HPDE6-E6E7 (cell line): Measurements from ENCODE around the gene APOL6.
"Not testable (repeated sequence)": the region's sequence is repeated elsewhere in the genome, so short reads cannot be mapped to it uniquely, and the experiment has no call there.

Source experiments
- DNase-seq: peaks from one replicate; pipeline ENCODE4 v3.0.0; 2011; ENCODE audit warnings: missing footprints; ENCODE audit errors: extremely low spot score

The APOL6 gene

GRCh38 chr22:35677460-35678187 lies 29.4 kb downstream of the APOL6 start:
- DNase-seq, result no peak

GRCh38 chr22:35678836-35679235 lies 30.6 kb downstream of the APOL6 start:
- DNase-seq, result no peak

- not testable (repeated sequence) for DNase-seq
Observed at GRCh38 chr22:35679492-35679891, 31.2 kb downstream of the APOL6 start.

- no peak for DNase-seq
Observed at GRCh38 chr22:35681454-35682052, 33.3 kb downstream of the APOL6 start.

- no peak for DNase-seq
Observed at GRCh38 chr22:35683560-35683959, 35.3 kb downstream of the APOL6 start.

GRCh38 chr22:35684270-35684700 lies 36.0 kb downstream of the APOL6 start:
- no peak for DNase-seq

GRCh38 chr22:35684732-35685131 lies 36.5 kb downstream of the APOL6 start:
- no peak for DNase-seq

- DNase-seq, result no peak
Observed at GRCh38 chr22:35685731-35686130, 37.5 kb downstream of the APOL6 start.

GRCh38 chr22:35686298-35686697 lies 38.1 kb downstream of the APOL6 start:
- DNase-seq, result no peak

- DNase-seq, result no peak
Observed at GRCh38 chr22:35687461-35687860, 39.2 kb downstream of the APOL6 start.

GRCh38 chr22:35688913-35689675 lies 40.8 kb downstream of the APOL6 start:
- DNase-seq, result no peak

GRCh38 chr22:35690001-35690400 lies 41.8 kb downstream of the APOL6 start:
- no peak for DNase-seq

GRCh38 chr22:35695202-35695601 lies 47.0 kb downstream of the APOL6 start:
- no peak for DNase-seq

GRCh38 chr22:35697142-35697541 lies 48.9 kb downstream of the APOL6 start:
- DNase-seq, result no peak

GRCh38 chr22:35699852-35700251 lies 51.6 kb downstream of the APOL6 start:
- not testable (repeated sequence) for DNase-seq

- no peak for DNase-seq
Observed at GRCh38 chr22:35703861-35704584, 55.8 kb downstream of the APOL6 start.

- peak; percentile 47 for DNase-seq
Observed at GRCh38 chr22:35705141-35705540, 56.9 kb downstream of the APOL6 start.

GRCh38 chr22:35708453-35708852 lies 60.2 kb downstream of the APOL6 start:
- no peak for DNase-seq

- DNase-seq, result no peak
Observed at GRCh38 chr22:35708917-35709316, 60.7 kb downstream of the APOL6 start.

GRCh38 chr22:35711336-35711735 lies 63.1 kb downstream of the APOL6 start:
- no peak for DNase-seq

- no peak for DNase-seq
Observed at GRCh38 chr22:35712672-35713071, 64.4 kb downstream of the APOL6 start.

- no peak for DNase-seq
Observed at GRCh38 chr22:35717572-35717971, 69.3 kb downstream of the APOL6 start, which contains the start of gene APOL5. TSS of gene APOL5 (plus strand) at chr22:35717872. CDS start at chr22:35717872, 0 bp downstream.
